Panc1 (cell line): ENCODE results near the gene IRGC. TPM values are rescaled to one million over a fixed set of nuclear protein-coding genes. Genes with fewer than 3 reads are reported as not detected.

Source experiments
- ATAC-seq: fragments of 200-7000 bp; cut with Tn5 transposase; 2 replicates; pipeline ENCODE4 v1.9.1; 2020; ENCODE audit warnings: mild to moderate bottlenecking, moderate library complexity
- BruUV-seq: library from RNA; stranded (reverse); fragments of 400-500 nt; replicated peaks from 2 replicates; lab custom pipeline; 2021; lab: Mats Ljungman, UMichigan
- CTCF ChIA-PET: fragments of 300-600 bp; sonication (Branson Sonifier 250); formaldehyde crosslinking; loops from one replicate; lab custom pipeline; 2022; ENCODE audit warnings: antibody characterized with exemption; lab: Charles Lee
- POLR2A ChIA-PET: fragments of 300-600 bp; sonication (Branson Sonifier 250); formaldehyde crosslinking; loops from one replicate; lab custom pipeline; 2022; ENCODE audit warnings: antibody characterized with exemption; lab: Charles Lee
- DNase-seq: peaks from one replicate; pipeline ENCODE4 v3.0.0-alpha.2; 2010; ENCODE audit warnings: low read depth, low spot score
- H3K27ac ChIP-seq: 2 replicates; pipeline ENCODE4 v1.5.1; 2011; ENCODE audit warnings: mild to moderate bottlenecking, low read length, inconsistent platforms
- H3K27me3 ChIP-seq: fragments of 200-500 bp; sonication (Bioruptor generic); 2 replicates; pipeline ENCODE4 v1.6.0; 2014; ENCODE audit warnings: low read length, inconsistent platforms; ENCODE audit not compliant: control insufficient read depth, insufficient read depth
- H3K36me3 ChIP-seq: fragments of 200-500 bp; sonication (Bioruptor generic); 2 replicates; pipeline ENCODE4 v1.5.1; 2014; ENCODE audit warnings: inconsistent platforms, mild to moderate bottlenecking, low read length, moderate library complexity; ENCODE audit not compliant: control insufficient read depth, insufficient read depth
- H3K4me1 ChIP-seq: 2 replicates; pipeline ENCODE4 v1.5.1; 2011; ENCODE audit warnings: inconsistent platforms, mild to moderate bottlenecking, low read length, moderate library complexity; ENCODE audit not compliant: control insufficient read depth, insufficient read depth
- H3K4me3 ChIP-seq, 2 experiments: 2 replicates each; pipeline ENCODE4 v1.5.1; 2011 to 2012; ENCODE audit warnings: low read depth in 2 of 2, low read length in 2 of 2, mild to moderate bottlenecking in 2 of 2, inconsistent platforms in 1 of 2, moderate library complexity in 1 of 2
- H3K9me3 ChIP-seq: fragments of 200-500 bp; sonication (Bioruptor generic); 2 replicates; pipeline ENCODE4 v1.5.1; 2014; ENCODE audit warnings: low read depth, mild to moderate bottlenecking, inconsistent platforms, low read length, moderate library complexity; ENCODE audit not compliant: control insufficient read depth, insufficient read depth
- CTCF ChIP-seq: fragments of 450-650 bp; IDR thresholded peaks from 2 replicates; pipeline ENCODE4 v1.5.1; 2017; ENCODE audit warnings: mild to moderate bottlenecking
- POLR2AphosphoS5 ChIP-seq: IDR thresholded peaks from 2 replicates; pipeline ENCODE4 v1.6.1; 2012; ENCODE audit warnings: mild to moderate bottlenecking, low read depth, low read length, moderate library complexity
- REST ChIP-seq, 2 experiments: IDR thresholded peaks; 2 replicates each; pipeline ENCODE4 v1.6.1; 2011 to 2012; ENCODE audit warnings: low read depth in 2 of 2, control low read depth in 1 of 2, low read length in 1 of 2, mild to moderate bottlenecking in 1 of 2, moderate library complexity in 1 of 2; ENCODE audit not compliant: insufficient read depth in 1 of 2
- SIN3A ChIP-seq: IDR thresholded peaks from 2 replicates; pipeline ENCODE4 v1.6.1; 2012; ENCODE audit warnings: low read depth, mild to moderate bottlenecking, low read length, moderate library complexity, borderline replicate concordance; ENCODE audit not compliant: insufficient read depth
- TCF7L2 ChIP-seq: IDR thresholded peaks from 2 replicates; pipeline ENCODE4 v1.6.1; 2011; ENCODE audit warnings: mild to moderate bottlenecking, low read depth, low read length, inconsistent platforms
- in situ Hi-C: cut with HindIII; loops from 2 replicates; pipeline ENCODE4 v1.10.0; 2016; ENCODE audit warnings: low sequenced_read_pairs, low pct_unique_long_range_greater_than_20kb
- intact Hi-C: fragments of 100-400 bp; cut with micrococcal nuclease; formaldehyde crosslinking; loops from one replicate; pipeline ENCODE4 v1.10.0; 2022; ENCODE audit not compliant: unreplicated experiment
- total RNA-seq: library from RNA; stranded (reverse); gene quantifications from one replicate; pipeline ENCODE4 v1.2.1, GENCODE V29; 2021; ENCODE audit not compliant: unreplicated experiment

Gene IRGC
- total RNA-seq, 1 experiment from 2014 or later, result not detected

GRCh38 chr19:43672061-43672679 is 43.7 kb upstream of the IRGC start:
- Histone ChIP-seq H3K9me3 (no peaks in the 10 kb centered on the region), H3K4me1 (peaks cover 13% of the 10 kb centered on the region), H3K27ac (no peak overlapping the region), H3K4me3 (no peak overlapping the region), H3K36me3 (no peaks in the 10 kb centered on the region), H3K27me3 (no peaks in the 10 kb centered on the region)
- ATAC-seq (no peak), DNase-seq (no peak)
- BruUV-seq, result no TSS peak
- intact Hi-C loops (no loop called here), in situ Hi-C loops (no loop called here)
- CTCF ChIA-PET, result no interaction called here
- TF ChIP-seq POLR2AphosphoS5, result no peak
- no peak for TF ChIP-seq SIN3A
- no peak for TF ChIP-seq CTCF
- no peak for TF ChIP-seq REST (IDR thresholded peaks at IDR 0.05; ENCODE audit: insufficient read depth in 1 of 2, low read depth in 2 of 2, low read length in 1 of 2)
- TF ChIP-seq TCF7L2, result no peak
- POLR2A ChIA-PET, result no interaction called here

GRCh38 chr19:43673637-43674036 is 42.2 kb upstream of the IRGC start:
- CTCF ChIA-PET, result no interaction called here
- in situ Hi-C loops (no loop called here), intact Hi-C loops (no loop called here)
- Histone ChIP-seq H3K27ac (no peak overlapping the region), H3K27me3 (no peaks in the 10 kb centered on the region), H3K36me3 (no peaks in the 10 kb centered on the region), H3K4me1 (peaks cover 13% of the 10 kb centered on the region), H3K9me3 (no peaks in the 10 kb centered on the region), H3K4me3 (no peak overlapping the region)
- TF ChIP-seq CTCF, result no peak
- no peak for TF ChIP-seq TCF7L2
- TF ChIP-seq REST (IDR thresholded peaks at IDR 0.05; ENCODE audit: insufficient read depth in 1 of 2, low read depth in 2 of 2, low read length in 1 of 2), result no peak
- TF ChIP-seq POLR2AphosphoS5, result no peak
- TF ChIP-seq SIN3A, result no peak
- DNase-seq (no peak), ATAC-seq (no peak)
- no TSS peak for BruUV-seq
- POLR2A ChIA-PET, result interaction anchor here (0.6 kb wide), 1 partner anchor 41 kb away, joined by 3 read pairs; no protein-coding TSS in a partner anchor
